Testis (tissue), 5 donors: ENCODE measurements around the gene NAB1. TPM values are rescaled to one million over a fixed set of nuclear protein-coding genes. Genes with fewer than 3 reads are reported as not detected.

Experiments used
- DNase-seq: peaks from one replicate; pipeline ENCODE4 v3.0.0-alpha.2; 2019
- H3K27ac ChIP-seq, 2 donors: fragments of 200-600 bp; sonication (generic); one replicate each; pipeline ENCODE4 v1.5.1; 2019
- H3K27me3 ChIP-seq: fragments of 200-600 bp; sonication (generic); one replicate; pipeline ENCODE4 v1.5.1; 2019
- H3K36me3 ChIP-seq: fragments of 200-600 bp; sonication (generic); one replicate; pipeline ENCODE4 v1.5.1; 2017; ENCODE audit warnings: low read depth; ENCODE audit errors: missing control alignments
- H3K4me1 ChIP-seq: fragments of 200-600 bp; sonication (generic); one replicate; pipeline ENCODE4 v1.5.1; 2019
- H3K4me3 ChIP-seq, 2 donors: fragments of 200-600 bp; sonication (generic); one replicate each; pipeline ENCODE4 v1.5.1; 2017 to 2019
- H3K9me3 ChIP-seq: fragments of 200-600 bp; sonication (generic); one replicate; pipeline ENCODE4 v1.5.1; 2017
- POLR2A ChIP-seq: fragments of 450-650 bp; IDR thresholded peaks from one replicate; pipeline ENCODE4 v1.6.1; 2017; ENCODE audit warnings: antibody characterized with exemption, mild to moderate bottlenecking, moderate library complexity
- WGBS, 2 donors: methylation state at CpG; one replicate each; pipeline ENCODE4 v1.1.5; 2018; 5-methylcytosine and 5-hydroxymethylcytosine counted together
- intact Hi-C: fragments of 100-400 bp; cut with DNase I; formaldehyde crosslinking; loops from one replicate; pipeline ENCODE4 v1.15.1; 2023; ENCODE audit warnings: low total_unique reads
- long read RNA-seq, 2 donors: transcript quantifications; one replicate each; lab custom pipeline, GENCODE V29; 2026
- polyA plus RNA-seq: library from polyadenylated mRNA; stranded (reverse); fragments of 350-450 nt; fragmentation: Illumina TruSeq; extraction: RNeasy Lipid Tissue Mini Kit (QIAGEN cat#74804); gene quantifications from one replicate; pipeline ENCODE4 v1.2.3, GENCODE V29; 2014; ENCODE audit warnings: low read depth, low replicate concordance; ENCODE audit not compliant: insufficient read depth
- total RNA-seq, 2 donors: library from RNA; depleted of rRNA; stranded (reverse); fragments of >200 nt; gene quantifications; one replicate each; pipeline ENCODE4 v1.2.3, GENCODE V29; 2016
- TF ChIP-seq, protein P1 (sequence below), 3 experiments: fragments of 450-650 bp in 2 of 3; fragments of 200-600 bp in 1 of 3; sonication (generic) in 1 of 3; IDR thresholded peaks; one replicate each; pipeline ENCODE4 v1.5.1; 2016 to 2019; ENCODE audit warnings: antibody characterized with exemption in 3 of 3, mild to moderate bottlenecking in 2 of 3, moderate library complexity in 1 of 3

NAB1 gene, protein sequence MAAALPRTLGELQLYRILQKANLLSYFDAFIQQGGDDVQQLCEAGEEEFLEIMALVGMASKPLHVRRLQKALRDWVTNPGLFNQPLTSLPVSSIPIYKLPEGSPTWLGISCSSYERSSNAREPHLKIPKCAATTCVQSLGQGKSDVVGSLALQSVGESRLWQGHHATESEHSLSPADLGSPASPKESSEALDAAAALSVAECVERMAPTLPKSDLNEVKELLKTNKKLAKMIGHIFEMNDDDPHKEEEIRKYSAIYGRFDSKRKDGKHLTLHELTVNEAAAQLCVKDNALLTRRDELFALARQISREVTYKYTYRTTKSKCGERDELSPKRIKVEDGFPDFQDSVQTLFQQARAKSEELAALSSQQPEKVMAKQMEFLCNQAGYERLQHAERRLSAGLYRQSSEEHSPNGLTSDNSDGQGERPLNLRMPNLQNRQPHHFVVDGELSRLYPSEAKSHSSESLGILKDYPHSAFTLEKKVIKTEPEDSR
- total RNA-seq (10 to 100 TPM; 61.4 to 81.0 TPM), polyA plus RNA-seq (33.8 TPM)
- long read RNA-seq, donor 1, full-length matches to known transcripts, result 5 of 5 reads
- long read RNA-seq, donor 1, partial matches to known transcripts, result 0 of 5 reads
- long read RNA-seq, donor 1, other reads (novel, unspliced or antisense), result 0 of 5 reads
- long read RNA-seq, donor 2, transcript NAB1-202 (8 exons, 2,360 nt), result major isoform, 7 of 7 reads
- long read RNA-seq, donor 2, partial matches to known transcripts, result 0 of 7 reads
- long read RNA-seq, donor 2, other reads (novel, unspliced or antisense), result 0 of 7 reads

DNA sequence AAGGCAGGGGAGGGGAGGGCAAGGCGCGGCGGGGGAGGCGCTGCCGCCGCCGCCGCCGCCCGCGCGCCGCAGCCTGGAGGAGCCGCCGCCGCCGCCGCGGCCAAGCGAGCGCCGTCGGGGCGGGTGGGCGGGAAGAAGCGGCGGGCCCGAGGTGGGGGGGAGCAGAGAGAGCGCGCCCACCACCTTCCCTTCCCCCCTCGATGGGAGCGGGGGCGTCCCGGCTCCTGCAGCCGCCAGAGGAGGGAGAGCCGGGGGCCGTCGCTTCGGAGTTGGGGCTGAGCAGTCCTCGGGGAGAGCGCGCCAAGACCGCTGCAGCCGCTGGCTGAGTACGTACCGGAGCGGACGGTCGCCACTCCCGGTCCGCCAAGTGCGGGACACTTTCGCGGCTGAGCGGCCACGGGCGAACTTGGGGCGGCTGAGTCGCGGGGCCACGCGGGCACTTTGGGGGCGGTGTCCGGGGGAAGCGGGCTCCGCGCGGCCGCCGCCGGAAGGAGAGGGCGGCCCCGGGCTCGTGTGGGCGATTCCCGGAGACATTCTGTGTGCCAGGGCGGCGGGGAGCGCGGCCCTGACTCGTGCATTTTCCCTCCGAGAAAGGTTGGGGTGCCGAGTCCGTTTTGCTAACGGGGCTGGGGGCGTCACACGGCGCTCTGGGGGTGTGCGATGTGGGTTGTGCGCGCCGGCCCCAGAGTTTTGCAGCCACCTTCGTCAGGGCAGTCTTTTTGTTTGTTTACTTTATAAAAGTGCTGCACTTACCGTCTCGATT, at the start of gene NAB1:
Gene NAB1, plus strand, starts transcription at position 49 of the 763 bp plus-strand sequence. CDS start 10,094 bp downstream, outside the sequence.
- peaks cover 18% of the 10 kb centered on the region for H3K4me1 ChIP-seq
- intact Hi-C loops, result no loop called here
- H3K9me3 ChIP-seq, result no peaks in the 10 kb centered on the region
- no peaks in the 10 kb centered on the region for H3K36me3 ChIP-seq
- TF ChIP-seq, protein P1, sequence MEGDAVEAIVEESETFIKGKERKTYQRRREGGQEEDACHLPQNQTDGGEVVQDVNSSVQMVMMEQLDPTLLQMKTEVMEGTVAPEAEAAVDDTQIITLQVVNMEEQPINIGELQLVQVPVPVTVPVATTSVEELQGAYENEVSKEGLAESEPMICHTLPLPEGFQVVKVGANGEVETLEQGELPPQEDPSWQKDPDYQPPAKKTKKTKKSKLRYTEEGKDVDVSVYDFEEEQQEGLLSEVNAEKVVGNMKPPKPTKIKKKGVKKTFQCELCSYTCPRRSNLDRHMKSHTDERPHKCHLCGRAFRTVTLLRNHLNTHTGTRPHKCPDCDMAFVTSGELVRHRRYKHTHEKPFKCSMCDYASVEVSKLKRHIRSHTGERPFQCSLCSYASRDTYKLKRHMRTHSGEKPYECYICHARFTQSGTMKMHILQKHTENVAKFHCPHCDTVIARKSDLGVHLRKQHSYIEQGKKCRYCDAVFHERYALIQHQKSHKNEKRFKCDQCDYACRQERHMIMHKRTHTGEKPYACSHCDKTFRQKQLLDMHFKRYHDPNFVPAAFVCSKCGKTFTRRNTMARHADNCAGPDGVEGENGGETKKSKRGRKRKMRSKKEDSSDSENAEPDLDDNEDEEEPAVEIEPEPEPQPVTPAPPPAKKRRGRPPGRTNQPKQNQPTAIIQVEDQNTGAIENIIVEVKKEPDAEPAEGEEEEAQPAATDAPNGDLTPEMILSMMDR (IDR thresholded peaks at IDR 0.05), result no peak
- TF ChIP-seq POLR2A, result no peak
- WGBS, 2 donors, result 0% methylated on average over 24 to 48 of the region's 95 CpGs
- H3K27ac ChIP-seq, result peak within 1 kb of the TSS; percentile 94 to 98
- peak within 1 kb of the TSS; percentile 90 to 94 for H3K4me3 ChIP-seq
- H3K27me3 ChIP-seq, result no peaks in the 10 kb centered on the region
- peak; percentile 59 for DNase-seq

DNA sequence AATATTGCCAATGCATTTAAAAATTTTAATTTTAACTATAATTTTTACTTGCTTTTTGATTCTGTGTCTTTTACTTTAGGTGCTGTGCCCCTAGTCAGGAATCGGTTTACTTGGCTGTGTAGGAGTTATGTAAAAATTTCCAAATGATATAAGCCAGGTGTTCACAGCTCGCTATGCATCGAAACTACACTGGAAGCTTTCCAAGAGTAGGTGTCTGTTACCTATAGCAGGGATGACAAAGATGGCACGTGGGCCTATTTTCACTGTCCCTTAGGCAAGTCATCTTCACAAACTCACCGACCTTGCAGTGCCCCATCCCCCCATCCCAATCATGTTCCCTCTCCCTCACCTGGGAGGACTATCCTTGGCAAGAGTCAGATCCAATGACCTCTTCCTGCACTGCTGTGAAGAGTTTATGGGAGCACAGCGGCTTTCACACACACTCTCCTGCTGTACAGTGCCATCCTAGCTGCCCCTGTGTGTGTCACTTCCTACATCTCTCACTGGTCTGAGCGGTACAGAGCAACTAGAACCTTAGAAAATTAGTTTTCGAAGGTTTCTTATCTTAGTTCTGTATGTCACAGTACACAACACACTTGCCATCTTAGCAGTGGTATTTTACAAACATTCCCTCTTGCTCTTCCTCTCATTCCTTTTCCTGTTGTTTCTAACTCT, 49.2 kb upstream of the NAB1 start:
- intact Hi-C loops, result no loop called here
- TF ChIP-seq, protein P1 (IDR thresholded peaks at IDR 0.05), result no peak
- no peak for TF ChIP-seq POLR2A
- Histone ChIP-seq H3K27me3 (no peaks in the 10 kb centered on the region), H3K9me3 (no peaks in the 10 kb centered on the region), H3K36me3 (no peaks in the 10 kb centered on the region), H3K4me1 (peaks cover 2% of the 10 kb centered on the region), H3K27ac (no peak overlapping the region), H3K4me3 (no peak overlapping the region)
- 83 to 92% methylated on average over 7 to 8 of the region's 8 CpGs for whole genome bisulfite sequencing, 2 donors
- no peak for DNase-seq

DNA sequence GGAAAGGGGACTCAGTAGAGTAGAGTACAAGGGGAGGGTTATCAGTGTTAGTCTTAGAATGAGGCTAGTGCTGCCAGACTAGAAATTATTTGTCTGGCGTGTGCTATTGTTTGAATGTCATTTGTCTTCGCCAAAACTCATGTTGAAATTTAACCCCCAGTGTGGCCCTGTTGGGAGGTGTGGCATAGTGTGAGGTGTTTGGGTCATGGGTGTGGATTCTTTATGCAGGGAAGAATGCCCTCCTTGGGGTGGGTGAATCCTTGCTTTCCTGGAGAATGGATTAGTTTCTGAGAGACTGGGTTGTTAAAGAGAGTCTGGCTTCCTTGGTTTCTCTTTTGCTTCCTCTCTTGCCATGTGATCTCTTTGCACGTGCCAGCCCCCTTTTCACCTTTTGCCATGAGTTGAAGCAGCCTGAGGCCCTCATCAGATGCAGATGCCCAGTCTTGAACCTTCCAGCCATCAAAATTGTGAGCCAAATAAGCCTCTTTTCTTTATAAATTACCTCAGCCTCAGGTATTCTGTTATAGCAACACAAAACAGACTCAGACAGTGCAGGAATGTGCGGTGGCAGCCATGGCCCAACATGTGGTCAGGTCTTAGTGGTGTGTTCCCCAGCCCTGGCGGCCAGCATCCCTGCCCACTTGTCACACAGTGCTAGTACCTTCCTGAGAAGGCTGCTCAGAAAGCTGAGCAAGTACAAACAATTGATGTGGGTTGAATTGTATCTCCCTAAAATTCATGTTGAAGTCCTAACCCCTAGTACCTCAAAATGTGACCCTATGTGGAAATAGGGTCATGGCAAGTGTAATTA, 48.4 kb upstream of the NAB1 start:
- whole genome bisulfite sequencing, 2 donors, result 83% methylated on average over 4 to 5 of the region's 5 CpGs

More for the DNA sequence above, 48.4 kb upstream of the NAB1 start:
- Histone ChIP-seq H3K27me3 (no peaks in the 10 kb centered on the region), H3K4me1 (peaks cover 4% of the 10 kb centered on the region), H3K9me3 (no peaks in the 10 kb centered on the region), H3K36me3 (no peaks in the 10 kb centered on the region), H3K27ac (no peak overlapping the region), H3K4me3 (no peak overlapping the region)
- TF ChIP-seq, protein P1 (IDR thresholded peaks at IDR 0.05), result no peak
- TF ChIP-seq POLR2A, result no peak
- intact Hi-C loops, result no loop called here
- no peak for DNase-seq
